GM23338 (cell line): ENCODE data around the gene L3MBTL2.

Experiments used
- EZH2 ChIP-seq: fragments of 200-600 bp; sonication (generic); IDR thresholded peaks from one replicate; pipeline ENCODE4 v1.8.0; 2017; ENCODE audit warnings: antibody characterized with exemption, mild to moderate bottlenecking, low read depth; ENCODE audit not compliant: unreplicated experiment
- EZH2phosphoT487 ChIP-seq: fragments of 200-600 bp; sonication (generic); IDR thresholded peaks from one replicate; pipeline ENCODE4 v1.8.1; 2018; ENCODE audit warnings: antibody characterized with exemption; ENCODE audit not compliant: unreplicated experiment
- POLR2AphosphoS5 ChIP-seq: IDR thresholded peaks from 2 replicates; pipeline ENCODE4 v1.6.1; 2016; ENCODE audit warnings: antibody characterized with exemption, low read depth
- TF ChIP-seq, protein P1 (sequence below), 2 experiments: fragments of 200-600 bp in 1 of 2; sonication (generic) in 1 of 2; conservative IDR thresholded peaks; 2 replicates each; pipeline versions ENCODE4 v1.5.1 to v1.6.1; 2016 to 2017; ENCODE audit warnings: antibody characterized with exemption in 2 of 2, low read depth in 2 of 2, mild to moderate bottlenecking in 2 of 2, moderate library complexity in 1 of 2
- TF ChIP-seq, protein P2 (sequence below): IDR thresholded peaks from 2 replicates; pipeline ENCODE4 v1.6.1; 2016; ENCODE audit warnings: antibody characterized with exemption
- TF ChIP-seq, protein P3 (sequence below): IDR thresholded peaks from one replicate; pipeline ENCODE4 v1.6.1; 2018; ENCODE audit warnings: antibody characterized with exemption; ENCODE audit not compliant: unreplicated experiment

DNA sequence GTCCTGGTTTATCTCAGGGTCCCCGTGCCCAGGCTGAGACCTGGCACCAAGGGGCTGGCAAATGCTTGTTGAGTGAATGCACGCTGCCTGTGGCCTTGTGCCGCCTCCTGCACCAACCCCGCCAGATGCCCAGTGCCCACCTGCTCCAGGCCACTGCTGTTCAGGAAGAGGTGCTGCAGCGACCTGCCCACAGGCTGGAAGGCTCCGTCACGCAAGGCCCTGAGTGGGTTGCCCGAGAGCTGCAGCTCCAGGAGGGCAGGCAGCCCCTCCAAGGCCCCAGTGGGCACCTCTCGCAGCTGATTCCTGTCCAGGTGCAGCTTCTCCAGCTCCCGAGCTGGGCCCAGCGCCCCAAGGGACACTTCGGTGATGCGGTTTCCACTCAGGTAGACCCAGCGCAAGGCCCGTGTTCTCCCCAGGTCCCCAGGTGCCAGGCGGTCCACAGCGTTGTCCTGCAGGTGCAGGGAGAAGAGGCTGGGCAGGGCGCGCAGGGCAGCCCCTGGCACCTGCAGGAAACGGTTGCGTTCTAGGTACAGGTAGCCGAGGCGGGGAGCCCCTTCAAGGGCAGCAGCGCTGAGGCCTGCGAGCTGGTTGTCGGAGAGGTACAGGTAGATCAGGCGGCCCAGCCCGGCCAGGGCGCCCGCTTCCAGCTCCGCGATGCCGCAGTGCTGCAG lies 32.1 kb downstream of the L3MBTL2 start:
- no peak for TF ChIP-seq EZH2
- TF ChIP-seq, protein P1, sequence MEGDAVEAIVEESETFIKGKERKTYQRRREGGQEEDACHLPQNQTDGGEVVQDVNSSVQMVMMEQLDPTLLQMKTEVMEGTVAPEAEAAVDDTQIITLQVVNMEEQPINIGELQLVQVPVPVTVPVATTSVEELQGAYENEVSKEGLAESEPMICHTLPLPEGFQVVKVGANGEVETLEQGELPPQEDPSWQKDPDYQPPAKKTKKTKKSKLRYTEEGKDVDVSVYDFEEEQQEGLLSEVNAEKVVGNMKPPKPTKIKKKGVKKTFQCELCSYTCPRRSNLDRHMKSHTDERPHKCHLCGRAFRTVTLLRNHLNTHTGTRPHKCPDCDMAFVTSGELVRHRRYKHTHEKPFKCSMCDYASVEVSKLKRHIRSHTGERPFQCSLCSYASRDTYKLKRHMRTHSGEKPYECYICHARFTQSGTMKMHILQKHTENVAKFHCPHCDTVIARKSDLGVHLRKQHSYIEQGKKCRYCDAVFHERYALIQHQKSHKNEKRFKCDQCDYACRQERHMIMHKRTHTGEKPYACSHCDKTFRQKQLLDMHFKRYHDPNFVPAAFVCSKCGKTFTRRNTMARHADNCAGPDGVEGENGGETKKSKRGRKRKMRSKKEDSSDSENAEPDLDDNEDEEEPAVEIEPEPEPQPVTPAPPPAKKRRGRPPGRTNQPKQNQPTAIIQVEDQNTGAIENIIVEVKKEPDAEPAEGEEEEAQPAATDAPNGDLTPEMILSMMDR (conservative IDR thresholded peaks at IDR 0.05; ENCODE audit: low read depth in 2 of 2) = no peak; a peak in 1 of 4 replicates
- TF ChIP-seq POLR2AphosphoS5 = no peak
- TF ChIP-seq, protein P2, sequence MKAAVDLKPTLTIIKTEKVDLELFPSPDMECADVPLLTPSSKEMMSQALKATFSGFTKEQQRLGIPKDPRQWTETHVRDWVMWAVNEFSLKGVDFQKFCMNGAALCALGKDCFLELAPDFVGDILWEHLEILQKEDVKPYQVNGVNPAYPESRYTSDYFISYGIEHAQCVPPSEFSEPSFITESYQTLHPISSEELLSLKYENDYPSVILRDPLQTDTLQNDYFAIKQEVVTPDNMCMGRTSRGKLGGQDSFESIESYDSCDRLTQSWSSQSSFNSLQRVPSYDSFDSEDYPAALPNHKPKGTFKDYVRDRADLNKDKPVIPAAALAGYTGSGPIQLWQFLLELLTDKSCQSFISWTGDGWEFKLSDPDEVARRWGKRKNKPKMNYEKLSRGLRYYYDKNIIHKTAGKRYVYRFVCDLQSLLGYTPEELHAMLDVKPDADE = no peak
- no peak for TF ChIP-seq EZH2phosphoT487
- TF ChIP-seq, protein P3, sequence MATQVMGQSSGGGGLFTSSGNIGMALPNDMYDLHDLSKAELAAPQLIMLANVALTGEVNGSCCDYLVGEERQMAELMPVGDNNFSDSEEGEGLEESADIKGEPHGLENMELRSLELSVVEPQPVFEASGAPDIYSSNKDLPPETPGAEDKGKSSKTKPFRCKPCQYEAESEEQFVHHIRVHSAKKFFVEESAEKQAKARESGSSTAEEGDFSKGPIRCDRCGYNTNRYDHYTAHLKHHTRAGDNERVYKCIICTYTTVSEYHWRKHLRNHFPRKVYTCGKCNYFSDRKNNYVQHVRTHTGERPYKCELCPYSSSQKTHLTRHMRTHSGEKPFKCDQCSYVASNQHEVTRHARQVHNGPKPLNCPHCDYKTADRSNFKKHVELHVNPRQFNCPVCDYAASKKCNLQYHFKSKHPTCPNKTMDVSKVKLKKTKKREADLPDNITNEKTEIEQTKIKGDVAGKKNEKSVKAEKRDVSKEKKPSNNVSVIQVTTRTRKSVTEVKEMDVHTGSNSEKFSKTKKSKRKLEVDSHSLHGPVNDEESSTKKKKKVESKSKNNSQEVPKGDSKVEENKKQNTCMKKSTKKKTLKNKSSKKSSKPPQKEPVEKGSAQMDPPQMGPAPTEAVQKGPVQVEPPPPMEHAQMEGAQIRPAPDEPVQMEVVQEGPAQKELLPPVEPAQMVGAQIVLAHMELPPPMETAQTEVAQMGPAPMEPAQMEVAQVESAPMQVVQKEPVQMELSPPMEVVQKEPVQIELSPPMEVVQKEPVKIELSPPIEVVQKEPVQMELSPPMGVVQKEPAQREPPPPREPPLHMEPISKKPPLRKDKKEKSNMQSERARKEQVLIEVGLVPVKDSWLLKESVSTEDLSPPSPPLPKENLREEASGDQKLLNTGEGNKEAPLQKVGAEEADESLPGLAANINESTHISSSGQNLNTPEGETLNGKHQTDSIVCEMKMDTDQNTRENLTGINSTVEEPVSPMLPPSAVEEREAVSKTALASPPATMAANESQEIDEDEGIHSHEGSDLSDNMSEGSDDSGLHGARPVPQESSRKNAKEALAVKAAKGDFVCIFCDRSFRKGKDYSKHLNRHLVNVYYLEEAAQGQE = no peak
